Eye (tissue), 1 donor: ENCODE results near the gene GMNC.
"Not testable (repeated sequence)": the region's sequence is repeated elsewhere in the genome, so short reads cannot be mapped to it uniquely, and the experiment has no call there.

Experiments
- DNase-seq: peaks from one replicate; pipeline ENCODE4 v3.0.0-alpha.2; 2015

Gene GMNC, protein sequence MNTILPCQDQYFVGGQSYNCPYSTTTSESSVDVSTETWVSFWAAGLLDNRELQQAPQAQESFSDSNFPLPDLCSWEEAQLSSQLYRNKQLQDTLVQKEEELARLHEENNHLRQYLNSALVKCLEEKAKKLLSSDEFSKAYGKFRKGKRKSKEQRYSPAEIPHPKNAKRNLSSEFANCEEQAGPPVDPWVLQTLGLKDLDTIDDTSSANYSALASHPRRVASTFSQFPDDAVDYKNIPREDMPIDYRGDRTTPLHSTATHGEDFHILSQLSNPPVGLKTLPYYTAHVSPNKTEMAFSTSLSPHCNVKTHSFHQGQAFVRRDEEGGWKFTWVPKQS

DNA sequence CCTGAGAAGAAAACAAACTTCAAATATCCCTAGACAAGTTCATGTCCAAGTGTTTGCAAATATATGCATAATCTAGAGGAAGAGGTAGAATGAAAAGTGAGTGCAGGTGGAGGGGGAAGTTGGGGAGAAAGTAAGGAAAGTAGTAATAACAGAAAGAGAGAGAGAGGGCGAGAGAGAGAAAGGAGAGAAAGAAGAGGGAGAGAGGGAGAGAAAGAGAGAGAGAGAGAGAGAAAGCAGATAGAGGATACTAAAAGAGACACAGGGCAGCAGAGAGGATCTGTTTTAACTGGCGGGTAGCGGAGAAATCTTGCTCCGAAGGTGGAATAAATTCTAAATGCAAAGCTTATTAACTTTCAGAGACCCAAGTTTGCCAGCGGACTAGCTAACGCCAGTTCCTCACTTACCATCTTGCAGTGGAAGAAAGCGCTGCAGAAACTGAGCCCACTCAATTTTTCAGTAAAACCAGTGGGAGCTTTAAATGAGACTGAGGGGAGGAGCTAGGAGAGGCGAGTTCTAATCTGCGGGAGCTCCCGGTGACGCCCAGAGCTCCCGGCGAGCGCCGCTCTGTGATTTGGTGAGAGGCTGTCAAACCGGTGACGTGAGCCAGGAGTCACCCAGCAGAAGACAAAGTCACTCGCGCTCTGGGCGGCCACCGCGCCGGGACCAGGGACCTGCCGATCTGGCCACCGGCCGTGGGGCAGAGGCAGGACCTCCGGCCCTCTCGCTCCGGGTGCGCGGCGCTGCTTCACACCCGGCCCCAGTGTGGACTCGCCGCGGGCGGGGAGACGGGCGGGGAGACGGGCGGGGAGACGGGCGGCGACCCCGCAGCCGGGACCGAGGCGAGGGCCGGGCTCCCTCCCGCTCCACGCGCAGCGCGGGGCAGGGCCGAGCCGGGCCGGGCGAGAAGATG lies at the start of gene GMNC:
Gene GMNC (minus strand): TSS at position 486 of the 910 bp plus-strand sequence. CDS start 79 bp downstream, at position 407.
- peak; percentile 73 for DNase-seq

DNA sequence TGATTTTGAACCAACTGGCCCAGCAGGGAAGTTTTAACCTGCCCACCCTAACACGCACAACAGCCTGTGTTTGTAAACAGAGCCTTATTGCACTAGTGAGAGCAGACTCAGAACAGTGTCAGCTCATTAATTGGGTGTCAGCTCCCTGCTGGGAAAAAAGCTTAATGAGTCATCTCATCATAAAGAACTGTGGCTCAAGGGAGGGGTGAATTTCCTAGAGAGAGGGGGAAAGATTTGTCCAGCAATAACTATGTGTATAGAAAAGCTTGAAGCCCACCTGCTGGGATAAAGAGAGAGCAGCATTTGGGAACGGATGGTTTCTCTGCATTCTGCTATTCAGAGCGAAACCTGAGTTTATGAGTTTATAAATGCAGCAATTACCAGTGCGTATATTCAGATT lies 48.9 kb upstream of the GMNC start:
- peak; percentile 82 for DNase-seq

DNA sequence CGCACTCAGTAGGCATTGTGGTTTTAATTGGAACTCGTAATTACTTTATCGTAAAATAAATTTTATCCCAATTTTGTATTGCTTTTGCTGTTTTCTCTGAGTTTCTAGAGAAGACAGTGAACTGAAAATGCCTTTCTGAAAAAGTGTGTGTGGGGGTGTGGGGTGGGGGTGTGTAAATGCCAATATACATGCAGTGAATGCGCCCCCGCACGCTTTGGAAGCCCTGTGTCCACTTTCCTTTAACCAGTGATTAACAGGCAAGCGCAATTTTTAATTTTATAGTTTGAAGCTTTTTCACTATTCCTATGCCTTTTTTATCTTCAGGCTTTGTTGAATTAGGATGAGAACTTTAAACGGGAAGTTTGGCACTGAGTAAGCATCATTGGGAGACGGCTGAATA lies 47.4 kb upstream of the GMNC start:
- DNase-seq = no peak

DNA sequence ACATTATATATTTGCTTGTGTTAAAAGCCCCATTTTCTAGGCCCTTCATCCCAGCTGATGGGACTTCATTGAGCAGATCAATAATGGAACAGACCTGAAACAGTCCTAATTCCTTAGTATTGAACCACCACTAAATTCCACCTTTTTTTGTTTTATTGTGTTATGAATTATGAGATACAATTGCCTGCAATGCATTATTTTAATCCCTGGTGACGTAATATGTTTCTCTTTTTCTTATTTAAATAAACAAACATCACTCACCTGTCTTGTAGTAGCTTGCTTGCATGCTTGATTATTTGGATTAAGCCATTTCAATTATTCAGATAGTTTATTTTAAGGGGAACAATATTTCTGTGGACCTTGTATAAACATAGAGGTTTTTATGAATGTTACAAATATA lies 40.7 kb upstream of the GMNC start:
- no peak for DNase-seq

DNA sequence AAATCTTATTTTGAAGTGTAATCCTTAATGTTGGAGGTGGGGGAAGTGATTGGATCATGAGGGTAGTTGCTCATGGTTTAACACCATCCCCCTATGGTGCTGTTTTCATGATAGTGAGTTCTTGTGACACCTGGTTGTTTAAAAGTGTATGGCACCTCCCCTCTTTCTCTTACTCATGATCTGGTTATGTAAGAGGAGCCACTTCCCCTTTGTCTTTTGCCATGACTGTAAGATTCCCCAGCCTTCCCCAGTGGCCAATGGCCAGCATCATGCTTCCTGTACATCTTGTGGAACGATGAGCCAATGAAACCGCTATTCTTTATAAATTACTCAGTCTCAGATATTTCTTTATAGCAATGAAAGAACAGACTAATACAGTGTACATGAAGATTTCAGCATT lies 39.8 kb upstream of the GMNC start:
- DNase-seq = no peak

DNA sequence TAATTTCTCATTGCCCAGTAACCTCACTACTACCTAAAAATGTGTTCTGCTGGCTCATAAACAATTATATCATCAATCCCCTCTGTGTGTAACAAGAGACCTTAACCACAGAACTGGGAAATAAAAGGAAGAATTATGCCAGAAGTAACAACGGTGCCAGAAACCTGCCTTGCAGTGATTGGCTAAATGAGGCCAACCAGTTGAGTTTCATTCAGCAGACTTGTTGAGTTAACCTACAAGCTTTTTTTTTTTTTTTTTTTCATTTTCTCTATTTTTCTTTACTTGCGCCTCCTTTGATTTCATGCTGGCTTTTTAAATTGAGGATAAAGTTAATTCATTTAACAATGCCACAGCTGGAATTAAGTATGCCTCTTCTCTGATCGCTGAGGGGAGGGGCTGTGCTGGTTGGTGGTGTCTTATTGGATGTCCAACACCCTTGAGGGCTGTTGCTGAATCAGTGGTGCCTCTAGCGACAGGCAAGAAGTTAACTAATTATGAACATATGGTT lies 30.0 kb upstream of the GMNC start:
- DNase-seq = no peak

DNA sequence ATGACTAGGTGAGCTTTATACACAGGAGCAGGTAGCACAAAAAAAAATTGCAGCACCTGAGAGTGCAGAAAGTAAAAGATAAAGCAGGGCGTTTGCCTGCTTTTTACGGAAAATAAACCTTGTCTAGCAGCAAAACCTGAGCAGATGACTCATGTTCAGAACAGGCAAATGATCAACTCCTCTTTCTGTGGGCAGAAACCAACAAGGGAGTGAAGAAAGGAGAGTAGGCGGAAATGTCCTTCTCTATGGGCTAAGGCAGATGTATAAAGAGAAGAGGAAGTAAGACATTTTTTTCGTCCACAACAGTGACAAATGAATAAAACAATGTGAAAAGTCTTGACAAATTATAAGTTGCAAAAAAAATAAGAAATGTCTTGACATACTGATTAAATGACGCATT lies 24.5 kb upstream of the GMNC start:
- no peak for DNase-seq

DNA sequence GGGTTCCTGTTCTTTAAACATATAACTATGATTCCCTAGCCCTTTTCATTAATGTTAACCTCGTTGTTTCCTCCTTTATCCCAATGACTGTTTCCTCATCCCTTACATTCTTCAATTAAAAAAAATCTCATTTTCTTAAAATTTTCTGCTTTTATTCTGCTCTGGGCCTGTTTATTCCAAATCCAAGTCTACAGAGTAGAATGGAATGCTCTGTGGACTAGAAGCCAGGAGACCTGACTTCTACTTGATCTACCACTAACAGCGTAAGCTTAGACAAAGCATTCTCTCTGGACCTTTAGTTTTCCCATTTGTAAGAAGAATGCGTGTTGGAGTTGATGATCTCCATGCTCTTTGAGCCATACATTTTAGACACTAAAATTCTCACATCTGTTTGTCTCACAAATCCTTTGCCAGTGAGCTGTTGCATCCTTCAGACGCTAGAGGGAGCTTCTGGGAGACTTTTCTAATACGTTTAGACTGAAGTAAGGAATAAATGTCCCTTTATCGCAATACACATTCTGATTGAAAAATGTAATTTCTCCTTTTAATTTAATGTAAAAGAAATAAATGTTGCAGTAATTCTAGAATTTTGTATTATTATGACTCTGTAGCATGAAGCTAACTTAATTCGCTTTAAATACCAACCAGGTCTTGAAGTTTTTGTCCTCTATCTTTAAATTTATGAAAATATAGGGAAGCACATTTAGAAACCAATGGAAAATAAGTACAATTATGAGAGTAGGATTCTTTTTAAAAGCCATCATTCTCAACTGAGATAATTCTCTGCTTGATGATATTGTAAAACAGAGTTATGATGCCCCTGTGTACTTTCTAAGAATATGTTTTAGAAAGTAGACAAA lies 21.7 kb upstream of the GMNC start:
- DNase-seq = peak; percentile 89

DNA sequence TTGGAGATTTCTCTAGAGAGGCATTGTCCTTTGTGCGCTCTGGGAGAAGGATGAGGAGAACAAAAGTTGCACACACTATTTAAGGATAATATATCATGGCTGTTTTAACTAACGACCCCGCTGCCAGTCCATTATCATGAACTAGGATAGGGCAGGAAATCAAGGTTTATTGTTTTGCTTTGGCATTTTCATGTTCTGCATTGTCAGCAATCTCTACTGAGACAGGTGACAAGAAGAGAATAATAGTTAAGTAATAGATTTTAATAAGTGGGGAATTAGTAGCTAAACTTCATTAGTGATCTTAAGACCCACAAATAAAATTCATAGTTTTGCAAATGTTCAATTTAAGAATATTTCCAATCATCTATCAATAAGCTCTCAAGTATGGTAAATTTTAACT lies 20.6 kb upstream of the GMNC start:
- no peak for DNase-seq

DNA sequence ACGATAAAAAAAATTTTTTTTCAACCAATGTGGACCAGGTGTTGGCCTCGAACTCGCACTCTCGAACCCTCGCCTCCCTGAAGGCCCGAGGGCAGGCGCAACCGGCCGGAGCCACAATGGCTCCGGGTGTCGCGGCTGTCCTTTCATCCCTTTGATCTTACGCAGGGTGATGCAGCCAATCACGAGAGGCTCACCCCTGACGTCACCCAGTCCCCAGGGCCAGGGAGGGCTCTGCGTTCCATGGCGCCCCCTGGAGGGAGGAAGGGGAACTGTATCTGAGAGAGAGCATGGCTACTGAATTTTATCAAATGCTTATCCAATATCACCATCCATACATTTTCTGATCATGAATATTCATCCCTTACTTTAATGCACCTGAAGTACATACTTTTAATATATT lies 15.4 kb upstream of the GMNC start:
- no peak for DNase-seq

DNA sequence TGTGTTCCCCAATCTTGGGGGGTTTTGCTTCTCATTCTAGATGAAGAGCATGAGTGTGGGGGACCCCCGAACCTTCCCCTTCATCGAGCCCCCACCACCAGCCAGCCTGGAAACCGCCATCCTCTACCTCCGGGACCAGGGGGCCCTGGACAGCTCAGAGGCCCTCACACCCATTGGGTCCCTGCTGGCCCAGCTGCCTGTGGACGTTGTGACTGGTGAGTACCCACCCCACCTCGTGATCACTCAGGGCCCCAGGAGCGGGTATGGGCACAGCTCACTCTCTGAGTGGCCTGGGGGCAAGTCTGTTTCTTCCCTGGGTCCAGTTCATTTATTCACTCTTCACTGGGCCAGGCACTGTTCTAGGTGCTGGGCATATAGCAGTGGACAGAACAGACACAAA lies 13.9 kb upstream of the GMNC start:
- DNase-seq = not testable (repeated sequence)

DNA sequence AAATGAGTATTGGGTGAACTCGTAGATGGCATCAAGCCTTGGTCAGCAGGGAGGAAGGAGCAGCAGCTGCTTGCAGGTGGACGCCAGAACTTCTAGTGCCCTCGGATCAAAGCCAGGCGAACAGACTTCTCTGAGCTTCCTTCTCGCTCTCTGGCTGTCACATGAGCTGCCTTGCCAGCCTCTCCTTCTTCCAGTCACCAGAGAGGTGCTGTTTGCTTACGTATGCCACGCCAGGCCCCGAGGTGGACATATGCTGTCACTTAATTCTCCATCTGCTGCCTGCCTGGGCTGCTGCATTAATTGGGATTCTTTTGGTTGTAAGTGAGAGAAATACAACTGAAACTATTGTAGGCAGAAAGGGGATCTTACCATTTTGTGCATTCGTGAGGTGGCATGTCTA lies 12.6 kb upstream of the GMNC start:
- not testable (repeated sequence) for DNase-seq

DNA sequence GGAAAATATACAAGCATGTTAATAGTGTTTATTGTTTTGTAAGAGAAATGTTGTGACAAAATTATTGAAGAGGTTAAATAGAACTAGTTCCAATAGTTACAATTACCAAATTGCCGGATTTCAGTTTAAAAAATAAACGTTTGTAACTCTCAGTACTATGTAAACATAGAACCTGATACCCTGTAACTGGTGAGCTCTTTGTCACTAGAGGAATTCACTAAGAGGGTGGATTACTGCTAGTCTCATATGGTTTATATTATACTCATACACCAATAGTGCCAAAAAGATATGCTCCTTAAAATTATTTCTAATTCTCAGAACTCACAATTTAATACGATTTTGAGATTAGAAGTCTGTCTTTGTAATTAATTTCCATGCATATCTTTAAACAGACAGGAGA lies 7.6 kb upstream of the GMNC start:
- DNase-seq = no peak

DNA sequence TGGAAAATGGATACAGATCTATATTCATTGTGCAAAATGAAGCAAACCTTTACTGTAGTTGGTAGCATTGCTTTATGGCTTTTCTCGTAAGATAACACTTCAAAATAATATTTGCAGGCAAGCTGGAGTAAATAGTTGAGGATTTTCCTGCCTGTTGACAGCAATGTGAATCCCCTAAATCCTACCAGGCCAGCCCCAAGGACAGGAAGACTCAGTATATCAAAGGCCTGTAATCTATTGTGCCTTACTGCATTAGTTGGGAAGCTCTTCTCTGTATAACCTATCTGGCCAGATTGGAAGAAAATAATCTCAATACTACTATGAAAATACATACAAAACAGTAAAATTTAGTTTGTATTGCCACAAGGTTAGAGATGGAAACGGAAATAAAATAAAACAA lies 4.6 kb upstream of the GMNC start:
- DNase-seq = no peak

DNA sequence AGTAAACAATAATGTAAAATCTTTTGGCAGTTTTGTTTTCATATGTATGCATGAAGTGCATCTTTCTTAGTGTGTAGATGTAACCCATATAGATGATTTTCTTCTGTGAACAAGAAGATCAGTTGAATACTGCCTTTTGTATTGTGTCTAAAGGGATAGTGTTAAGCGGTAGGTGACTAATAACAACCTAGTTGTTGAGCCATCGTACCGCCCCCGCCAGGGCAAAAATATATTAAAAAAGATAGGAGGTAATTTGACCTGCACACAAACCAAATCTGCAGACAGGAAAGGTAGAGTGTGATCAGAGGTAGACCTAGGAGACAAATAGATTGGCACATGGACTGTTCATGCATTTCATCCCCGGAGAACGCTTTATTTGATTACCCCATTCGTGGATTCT lies 3.3 kb upstream of the GMNC start:
- DNase-seq = no peak

DNA sequence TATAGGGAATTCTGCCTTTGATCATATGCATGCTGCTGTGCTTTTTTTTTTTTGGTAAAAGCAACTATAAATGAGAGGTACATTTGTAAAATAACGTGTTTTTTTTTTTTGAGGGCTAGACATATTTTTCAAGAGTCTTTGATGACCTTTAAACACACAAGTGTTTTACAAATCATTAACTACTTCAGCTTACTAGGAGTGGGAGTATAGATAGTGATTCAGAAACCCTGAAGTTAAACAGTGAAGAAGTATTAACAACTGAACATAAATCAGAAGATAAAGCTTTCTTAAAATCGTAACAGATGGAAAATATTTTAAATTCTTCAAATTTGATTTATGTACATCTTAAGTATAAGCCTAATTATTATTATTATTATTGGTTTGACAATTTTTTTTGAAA lies 2.9 kb upstream of the GMNC start:
- no peak for DNase-seq

DNA sequence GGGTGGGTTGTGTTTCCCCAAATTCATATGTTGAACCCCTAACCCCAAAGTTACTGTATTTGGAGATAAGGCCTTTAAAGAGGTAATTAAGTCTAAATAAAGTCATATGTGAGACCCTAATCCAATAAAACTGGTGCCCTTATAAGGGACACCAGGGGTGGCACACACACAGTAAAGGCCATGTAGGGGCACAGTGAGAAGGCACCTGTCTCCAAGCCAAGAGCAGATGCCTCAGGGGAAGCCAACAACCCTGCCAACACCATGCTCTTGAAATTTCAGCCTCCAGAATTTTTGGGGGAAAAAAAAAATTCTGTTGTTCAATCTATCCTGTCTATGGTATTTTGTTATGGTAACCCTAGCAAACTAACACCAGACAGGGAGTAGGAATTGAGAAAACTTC lies 1.5 kb upstream of the GMNC start:
- DNase-seq = no peak

DNA sequence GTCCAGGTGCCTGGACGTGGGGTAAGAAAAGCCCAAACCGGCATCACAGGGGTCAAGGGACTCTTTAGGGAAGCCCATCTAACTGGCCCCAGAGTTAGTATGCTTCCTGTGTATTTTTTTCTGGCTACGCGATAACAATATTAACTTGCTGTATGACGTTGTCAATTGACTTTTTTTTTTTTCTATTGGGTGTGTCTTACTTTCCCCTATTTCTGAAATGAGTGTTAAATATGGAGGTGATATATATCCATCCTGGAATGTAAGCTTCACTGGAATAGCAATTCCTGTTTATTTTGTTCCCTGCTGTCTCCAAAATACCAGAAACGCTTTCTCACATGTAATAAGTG lies 598 bp upstream of the GMNC start:
- DNase-seq = peak; percentile 40

DNA sequence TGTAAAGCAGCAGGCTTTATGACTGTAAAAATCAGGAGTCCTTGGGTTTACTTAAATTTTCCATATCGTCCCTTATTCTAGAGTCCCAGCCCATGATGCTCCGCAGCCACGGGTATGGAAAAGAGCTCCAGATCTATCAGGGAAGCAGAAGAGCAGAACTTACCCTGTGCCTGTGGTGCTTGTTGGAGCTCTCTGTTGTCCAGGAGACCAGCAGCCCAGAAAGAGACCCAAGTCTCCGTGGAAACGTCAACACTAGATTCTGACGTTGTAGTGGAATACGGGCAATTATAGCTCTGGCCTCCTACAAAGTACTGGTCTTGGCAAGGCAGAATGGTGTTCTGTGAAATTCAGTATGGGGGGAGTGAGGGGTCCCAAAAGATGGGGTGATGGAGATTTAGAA lies 2.0 kb downstream of the GMNC start:
- no peak for DNase-seq

DNA sequence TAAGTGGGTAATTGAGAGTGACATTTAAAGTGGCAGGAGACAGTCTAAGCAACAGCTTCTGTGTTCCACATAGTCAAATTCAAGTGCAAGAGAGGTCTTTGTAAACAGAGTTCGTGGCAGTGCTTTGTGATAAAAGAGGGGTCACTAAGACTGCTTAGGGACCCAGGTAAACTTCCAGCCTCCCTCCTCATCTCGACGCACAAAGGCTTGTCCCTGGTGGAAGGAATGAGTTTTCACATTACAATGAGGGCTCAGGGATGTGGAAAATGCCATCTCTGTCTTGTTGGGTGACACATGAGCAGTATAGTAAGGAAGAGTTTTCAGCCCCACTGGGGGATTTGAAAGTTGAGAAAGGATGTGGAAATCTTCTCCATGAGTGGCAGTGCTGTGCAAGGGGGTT lies 7.3 kb downstream of the GMNC start:
- DNase-seq = no peak

DNA sequence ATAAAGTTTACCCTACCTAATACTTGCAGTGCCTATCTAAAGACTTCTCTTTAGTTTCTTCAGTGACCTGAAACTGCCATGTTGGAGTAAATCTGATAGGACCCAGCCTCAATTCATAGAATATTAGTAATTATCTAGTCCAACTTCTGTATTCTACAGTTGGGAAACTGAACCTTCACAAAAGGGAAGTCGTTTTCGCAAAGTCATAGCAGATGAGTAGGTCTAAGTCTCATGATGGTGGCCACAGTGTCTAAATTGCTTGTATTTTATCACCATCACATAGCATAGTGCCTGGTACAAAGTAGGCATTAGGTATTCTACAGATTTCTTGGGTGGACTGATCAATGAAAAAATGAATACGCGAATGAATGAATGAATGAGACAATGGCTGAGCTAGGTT lies 8.4 kb downstream of the GMNC start:
- DNase-seq = no peak

DNA sequence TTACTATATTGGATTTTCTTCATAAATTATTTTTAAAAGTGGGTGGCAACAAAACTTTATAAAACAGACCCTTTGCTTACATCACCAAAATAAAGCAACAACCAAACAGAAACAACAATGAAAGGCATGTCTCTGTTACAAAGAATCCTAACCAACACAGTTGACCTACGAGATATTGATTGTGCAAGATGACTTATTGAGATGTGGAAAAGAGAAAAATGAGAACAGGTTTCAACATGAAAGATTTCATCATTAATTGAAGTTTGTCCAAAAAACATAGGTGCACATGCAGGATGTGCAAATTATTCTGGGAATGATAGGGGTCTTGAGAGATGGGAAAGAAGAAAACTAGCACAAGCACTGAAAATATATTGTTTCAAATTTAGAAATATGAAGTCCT lies 9.0 kb downstream of the GMNC start:
- DNase-seq = no peak

DNA sequence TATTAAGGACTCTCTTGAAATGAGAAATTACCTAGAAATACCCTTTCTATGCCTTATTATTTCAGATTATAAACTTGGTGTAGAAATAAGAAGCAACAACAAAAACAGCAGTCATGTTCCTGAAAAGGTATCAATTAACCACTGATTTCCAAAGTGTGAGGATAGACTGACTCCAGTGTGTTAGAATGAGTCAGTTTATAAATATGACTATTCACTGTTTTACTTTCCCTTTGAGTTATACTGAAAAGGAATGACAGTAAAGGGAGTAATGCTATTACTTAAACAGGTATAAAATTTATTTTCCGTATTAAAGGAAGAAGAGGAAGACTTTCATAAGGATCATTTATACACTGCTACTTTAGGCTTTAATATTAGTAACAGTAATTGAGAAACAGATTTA lies 12.9 kb downstream of the GMNC start:
- no peak for DNase-seq
